Left lung (tissue), 14 donors: ENCODE data around the gene MMP10. TPM values are rescaled to one million over a fixed set of nuclear protein-coding genes. Genes with fewer than 3 reads are reported as not detected.

ENCODE experiments used
- ATAC-seq: fragments of 200-7000 bp; cut with Tn5 transposase; one replicate; pipeline ENCODE4 v1.9.1; 2020; ENCODE audit warnings: moderate library complexity
- DNase-seq, 4 donors: peaks; one replicate each; pipeline ENCODE4 v3.0.0-alpha.2; 2013 to 2020
- H3K27ac ChIP-seq, 2 donors: fragments of 200-600 bp; sonication (generic) in 1 of 2; one replicate each; pipeline versions ENCODE4 v1.5.0 to v1.8.0; 2020 to 2021
- H3K27me3 ChIP-seq, 2 donors: fragments of 200-600 bp; sonication (generic) in 1 of 2; one replicate each; pipeline versions ENCODE4 v1.5.0 to v1.8.0; 2020 to 2021
- H3K36me3 ChIP-seq, 2 donors: fragments of 200-600 bp; sonication (generic) in 1 of 2; one replicate each; pipeline versions ENCODE4 v1.5.0 to v1.8.0; 2020 to 2021
- H3K4me1 ChIP-seq, 2 donors: fragments of 200-600 bp; one replicate each; pipeline ENCODE4 v1.8.0; 2021
- H3K4me3 ChIP-seq, 2 donors: fragments of 200-600 bp; sonication (generic) in 1 of 2; one replicate each; pipeline versions ENCODE4 v1.5.0 to v1.8.0; 2020 to 2021; ENCODE audit warnings: mild to moderate bottlenecking in 1 of 2
- H3K9me3 ChIP-seq, 2 donors: fragments of 200-600 bp; sonication (generic) in 1 of 2; one replicate each; pipeline versions ENCODE4 v1.5.0 to v1.8.0; 2020 to 2021
- CTCF ChIP-seq, 2 donors: fragments of 200-600 bp; sonication (generic) in 1 of 2; IDR thresholded peaks; one replicate each; pipeline versions ENCODE4 v1.5.0 to v1.8.0; 2021; ENCODE audit warnings: antibody characterized with exemption in 2 of 2
- intact Hi-C, 2 donors: fragments of 100-400 bp; cut with DNase I; formaldehyde crosslinking; loops; one replicate each; pipeline versions ENCODE4 v1.11.2 to v1.14.2; 2022
- long read RNA-seq, 12 donors: library from polyadenylated mRNA in 2 of 12; unstranded in 2 of 12; transcript quantifications; one replicate each; pipeline ENCODE4 v2.0.0 and lab custom pipeline, GENCODE V29; 2019 to 2026
- polyA plus RNA-seq, 6 donors: library from polyadenylated mRNA; unstranded; fragments of 120-200 nt; gene quantifications; one replicate each; pipeline ENCODE4 v1.2.1, GENCODE V29; 2013; ENCODE audit not compliant: insufficient read length in 6 of 6
- total RNA-seq, 2 donors: library from RNA; stranded (reverse); fragmentation: NEBNext Ultra II Directional; extraction: Animal tissue kit (Norgen Biotek cat#: 25700); gene quantifications; one replicate each; pipeline ENCODE4 v1.2.1, GENCODE V29; 2021
- donor health status: DM: no; HTN: yes; CAD: no.
- donor health status: DM: no; HTN: no; CAD: no.

MMP10 gene
- total RNA-seq (under 1 TPM; 0.55 to 0.71 TPM), polyA plus RNA-seq (1 to 10 TPM in 3 of 6 donors, under 1 TPM in 3; 0.36 to 2.9 (median 1.1) TPM)
- long read RNA-seq, donor 1, result 0 reads
- long read RNA-seq, donor 2, result 0 reads
- long read RNA-seq, donor 3, result 0 reads
- long read RNA-seq, donor 4, result 0 reads
- long read RNA-seq, donor 5, result 0 reads
- long read RNA-seq, donor 6, result 0 reads
- long read RNA-seq, donor 7, result 0 reads
- long read RNA-seq, donor 8, result 0 reads
- long read RNA-seq, donor 9, result 0 reads
- long read RNA-seq, donor 10, result 0 reads
- long read RNA-seq, donor 11, result 0 reads
- long read RNA-seq, donor 12, partial matches to known transcripts, result 0 of 1 reads
- long read RNA-seq, donor 12, other reads (novel, unspliced or antisense), result 0 of 1 reads

GRCh38 chr11:102780491-102780918, at the start of gene MMP10:
MMP10 (minus strand) TSS chr11:102780628; CDS start chr11:102780591, 37 bp downstream.
- Histone ChIP-seq H3K27ac (no peak within 1 kb of the TSS), H3K27me3 (no peaks in the 10 kb centered on the region), H3K4me3 (no peak within 1 kb of the TSS), H3K36me3 (no peaks in the 10 kb centered on the region), H3K4me1 (no peaks in the 10 kb centered on the region), H3K9me3 (no peaks in the 10 kb centered on the region)
- ATAC-seq (peak; percentile 53), DNase-seq (no peak)
- TF ChIP-seq CTCF (IDR thresholded peaks at IDR 0.05), result peak in 1 of 2 donors; percentile 28
- intact Hi-C loops, result no loop called here

DNA sequence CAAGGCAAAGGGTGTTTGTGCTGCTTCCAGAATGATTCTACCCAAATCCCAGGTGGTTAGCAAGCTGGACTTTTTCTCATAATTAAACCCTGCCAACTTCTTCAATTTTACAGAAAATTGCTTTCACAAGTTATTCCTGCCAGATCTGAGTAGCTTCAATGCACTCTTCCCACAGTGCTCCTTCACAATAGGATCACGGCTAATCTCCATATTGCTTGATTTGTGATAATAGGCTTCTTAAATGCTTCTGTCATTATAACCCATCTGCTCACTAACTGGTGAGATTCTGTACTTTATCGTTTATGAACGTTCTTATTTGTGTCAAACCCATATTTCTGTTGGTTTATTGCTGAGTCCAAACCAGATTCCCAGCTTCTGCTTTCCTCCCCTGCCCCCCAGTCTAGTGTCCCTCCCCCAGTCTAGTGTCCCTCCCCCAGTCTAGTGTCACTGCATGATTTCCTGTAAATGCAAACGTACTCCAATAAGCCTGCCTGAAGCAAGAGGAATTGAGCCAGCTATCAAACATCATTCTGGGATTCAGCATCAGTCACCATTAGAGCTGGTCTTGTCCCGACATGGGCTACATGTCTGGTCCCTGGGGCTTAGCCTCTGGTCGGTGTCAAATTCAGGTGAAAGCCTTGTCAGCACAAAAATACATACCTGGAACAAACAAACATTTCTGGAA, 49.0 kb upstream of the MMP10 start:
- DNase-seq (no peak), ATAC-seq (no peak)
- TF ChIP-seq CTCF (IDR thresholded peaks at IDR 0.05), result no peak
- Histone ChIP-seq H3K27me3 (peaks cover 0 to 36% of the 10 kb centered on the region in 2 donors), H3K36me3 (no peaks in the 10 kb centered on the region), H3K9me3 (peaks cover 0 to 2% of the 10 kb centered on the region in 2 donors), H3K4me1 (no peaks in the 10 kb centered on the region), H3K4me3 (no peak overlapping the region), H3K27ac (no peak overlapping the region)
- intact Hi-C loops, result no loop called here

- TF ChIP-seq CTCF (IDR thresholded peaks at IDR 0.05), result no peak
- Histone ChIP-seq H3K27ac (no peak overlapping the region), H3K4me3 (no peak overlapping the region), H3K4me1 (no peaks in the 10 kb centered on the region), H3K36me3 (no peaks in the 10 kb centered on the region), H3K27me3 (peaks cover 0 to 5% of the 10 kb centered on the region in 2 donors), H3K9me3 (peaks cover 0 to 2% of the 10 kb centered on the region in 2 donors)
- ATAC-seq, result no peak
- intact Hi-C loops, result no loop called here
- DNase-seq, result no peak
Observed at GRCh38 chr11:102824556-102824955, 44.1 kb upstream of the MMP10 start.

GRCh38 chr11:102819491-102819890, 39.1 kb upstream of the MMP10 start:
- H3K27me3 ChIP-seq, result no peaks in the 10 kb centered on the region

More at GRCh38 chr11:102819491-102819890, 39.1 kb upstream of the MMP10 start:
- Histone ChIP-seq H3K9me3 (peaks cover 0 to 5% of the 10 kb centered on the region in 2 donors), H3K36me3 (no peaks in the 10 kb centered on the region), H3K4me1 (no peaks in the 10 kb centered on the region), H3K4me3 (no peak overlapping the region), H3K27ac (no peak overlapping the region)
- no peak for TF ChIP-seq CTCF (IDR thresholded peaks at IDR 0.05)
- intact Hi-C loops, result no loop called here
- DNase-seq, result no peak
- no peak for ATAC-seq
